Breast epithelium (tissue), 3 donors: ENCODE results near the gene ABCC2.

Source experiments
- CTCF ChIP-seq, 3 donors: fragments of 450-650 bp; IDR thresholded peaks; one replicate each; pipeline ENCODE4 v1.5.1; 2016 to 2017; ENCODE audit warnings: antibody characterized with exemption in 3 of 3, mild to moderate bottlenecking in 3 of 3, moderate library complexity in 3 of 3
- POLR2A ChIP-seq: fragments of 450-650 bp; IDR thresholded peaks from one replicate; pipeline ENCODE4 v1.6.1; 2016; ENCODE audit warnings: antibody characterized with exemption, mild to moderate bottlenecking, moderate library complexity

- TF ChIP-seq CTCF (IDR thresholded peaks at IDR 0.05): no peak
- no peak for TF ChIP-seq POLR2A
These were observed 15.6 kb downstream of the ABCC2 start for GRCh38 chr10:99798031-99798430.
